HEK293T (cell line): ENCODE measurements around the gene TMEM204.
A peak's percentile ranks its signal among the peaks of the same experiment; 100 is the strongest.

Experiments used
- CTCF ChIA-PET: fragments of 350-600 bp; formaldehyde crosslinking; extraction: SDS; loops from one replicate; lab custom pipeline; 2021; ENCODE audit warnings: antibody characterized with exemption, inconsistent platforms; lab: Yijun Ruan, JAX
- POLR2A ChIA-PET: fragments of 350-600 bp; formaldehyde crosslinking; extraction: SDS; loops from one replicate; lab custom pipeline; 2020; ENCODE audit warnings: antibody characterized with exemption, inconsistent platforms; lab: Yijun Ruan, JAX
- DNase-seq: peaks from one replicate; pipeline ENCODE4 v3.0.0; 2012; ENCODE audit warnings: mixed read lengths; ENCODE audit errors: extremely low spot score
- ARNT ChIP-seq: fragments of 450-650 bp; IDR thresholded peaks from 2 replicates; pipeline ENCODE4 v1.6.1; 2017; ENCODE audit warnings: mild to moderate bottlenecking
- BHLHE40 ChIP-seq: fragments of 450-650 bp; IDR thresholded peaks from 2 replicates; pipeline ENCODE4 v1.6.1; 2016; ENCODE audit warnings: mild to moderate bottlenecking, moderate library complexity, borderline replicate concordance
- CTBP1 ChIP-seq: fragments of 450-650 bp; IDR thresholded peaks from 2 replicates; pipeline ENCODE4 v1.6.1; 2016; ENCODE audit warnings: borderline replicate concordance
- ELF4 ChIP-seq: fragments of 450-650 bp; IDR thresholded peaks from 2 replicates; pipeline ENCODE4 v1.6.1; 2017; ENCODE audit warnings: antibody characterized with exemption
- FOXA1 ChIP-seq: fragments of 450-650 bp; IDR thresholded peaks from 2 replicates; pipeline ENCODE4 v1.6.1; 2016; ENCODE audit warnings: mild to moderate bottlenecking
- FOXK2 ChIP-seq: fragments of 450-650 bp; IDR thresholded peaks from 2 replicates; pipeline ENCODE4 v1.6.1; 2016; ENCODE audit warnings: mild to moderate bottlenecking
- FOXM1 ChIP-seq: fragments of 450-650 bp; IDR thresholded peaks from 2 replicates; pipeline ENCODE4 v1.6.1; 2017; ENCODE audit warnings: mild to moderate bottlenecking, borderline replicate concordance
- HDGF ChIP-seq: fragments of 450-650 bp; IDR thresholded peaks from 2 replicates; pipeline ENCODE4 v1.6.1; 2017; ENCODE audit warnings: antibody characterized with exemption, borderline replicate concordance
- L3MBTL2 ChIP-seq: fragments of 450-650 bp; conservative IDR thresholded peaks from 2 replicates; pipeline ENCODE4 v1.6.1; 2016; ENCODE audit warnings: mild to moderate bottlenecking
- LEF1 ChIP-seq: fragments of 450-650 bp; IDR thresholded peaks from 2 replicates; pipeline ENCODE4 v1.6.1; 2017; ENCODE audit warnings: mild to moderate bottlenecking, borderline replicate concordance
- NFRKB ChIP-seq: fragments of 450-650 bp; IDR thresholded peaks from 2 replicates; pipeline ENCODE4 v1.6.1; 2016; ENCODE audit warnings: mild to moderate bottlenecking, moderate library complexity
- SP1 ChIP-seq: fragments of 450-650 bp; IDR thresholded peaks from 2 replicates; pipeline ENCODE4 v1.6.1; 2017
- SUZ12 ChIP-seq: fragments of 450-650 bp; IDR thresholded peaks from 2 replicates; pipeline ENCODE4 v1.6.1; 2016; ENCODE audit warnings: mild to moderate bottlenecking
- TARDBP ChIP-seq: fragments of 450-650 bp; IDR thresholded peaks from 2 replicates; pipeline ENCODE4 v1.6.1; 2016
- ZNF384 ChIP-seq: fragments of 450-650 bp; IDR thresholded peaks from 2 replicates; pipeline ENCODE4 v1.6.1; 2016
- TF ChIP-seq, protein P1 (sequence below): fragments of 450-650 bp; IDR thresholded peaks from 2 replicates; pipeline ENCODE4 v1.6.1; 2016

Gene TMEM204

DNA sequence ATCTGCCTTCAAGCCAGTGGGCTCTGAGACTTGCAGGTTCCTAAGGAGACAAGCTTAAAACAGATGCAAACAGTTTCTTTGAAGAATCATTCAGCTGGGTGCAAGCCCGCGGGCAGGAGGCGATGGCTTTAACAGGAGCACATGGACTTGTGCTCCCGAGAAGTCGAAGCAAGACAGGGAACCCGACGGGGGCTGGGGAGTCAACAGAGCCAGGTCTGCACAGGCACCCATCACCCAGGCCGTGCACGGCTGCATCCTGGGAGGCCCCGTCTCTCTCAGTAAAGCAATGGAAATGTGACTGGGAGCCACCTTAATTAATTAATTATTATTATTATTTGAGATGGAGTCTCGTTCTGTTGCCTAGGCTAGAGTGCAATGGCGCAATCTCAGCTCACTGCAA lies 44.4 kb upstream of the TMEM204 start:
- TF ChIP-seq SP1 (no peak), HDGF (no peak), ARNT (no peak), NFRKB (no peak), CTBP1 (no peak), L3MBTL2 (no peak), FOXM1 (no peak), ELF4 (no peak), TARDBP (no peak), SUZ12 (no peak), BHLHE40 (no peak), LEF1 (no peak)
- TF ChIP-seq, protein P1, sequence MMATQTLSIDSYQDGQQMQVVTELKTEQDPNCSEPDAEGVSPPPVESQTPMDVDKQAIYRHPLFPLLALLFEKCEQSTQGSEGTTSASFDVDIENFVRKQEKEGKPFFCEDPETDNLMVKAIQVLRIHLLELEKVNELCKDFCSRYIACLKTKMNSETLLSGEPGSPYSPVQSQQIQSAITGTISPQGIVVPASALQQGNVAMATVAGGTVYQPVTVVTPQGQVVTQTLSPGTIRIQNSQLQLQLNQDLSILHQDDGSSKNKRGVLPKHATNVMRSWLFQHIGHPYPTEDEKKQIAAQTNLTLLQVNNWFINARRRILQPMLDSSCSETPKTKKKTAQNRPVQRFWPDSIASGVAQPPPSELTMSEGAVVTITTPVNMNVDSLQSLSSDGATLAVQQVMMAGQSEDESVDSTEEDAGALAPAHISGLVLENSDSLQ = no peak
- no peak for DNase-seq
- CTCF ChIA-PET = no interaction called here
- POLR2A ChIA-PET = no interaction called here

DNA sequence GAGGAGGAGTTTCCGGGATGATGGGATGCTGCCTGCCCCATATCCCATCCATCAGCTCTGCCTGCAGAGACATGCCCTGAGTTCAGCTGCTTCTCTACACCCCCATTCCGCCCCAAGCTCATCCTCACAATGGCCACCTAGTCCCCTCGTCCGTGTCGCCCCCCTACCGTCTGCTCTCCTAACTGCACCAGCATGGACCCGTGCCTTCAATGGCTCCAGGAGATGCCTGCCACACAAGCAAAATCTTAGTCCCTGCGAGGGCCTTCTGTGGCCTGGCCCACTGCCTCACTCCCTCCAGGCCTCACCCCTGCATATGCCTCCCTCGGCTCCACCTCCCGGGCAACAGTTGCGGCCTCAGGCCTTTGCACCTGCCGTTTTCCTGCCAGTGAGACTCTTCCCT lies 42.1 kb upstream of the TMEM204 start:
- ChIA-PET CTCF (interaction anchor here (1.2 kb wide), 1 partner anchor 232 kb away, joined by 3 read pairs; no protein-coding TSS in a partner anchor), POLR2A (interaction anchor here (0.9 to 2.3 kb wide), 3 partner anchors 14 to 16 kb away, joined by 3 to 6 read pairs (median 3); no protein-coding TSS in a partner anchor)
- no peak for TF ChIP-seq SP1
- no peak for TF ChIP-seq NFRKB
- TF ChIP-seq FOXA1 = no peak
- TF ChIP-seq ARNT = no peak
- TF ChIP-seq SUZ12 = no peak
- no peak for TF ChIP-seq L3MBTL2
- TF ChIP-seq HDGF = no peak
- TF ChIP-seq BHLHE40 = no peak
- no peak for TF ChIP-seq TARDBP
- TF ChIP-seq FOXK2 = no peak
- TF ChIP-seq ZNF384 = no peak
- no peak for TF ChIP-seq CTBP1
- no peak for TF ChIP-seq ELF4
- TF ChIP-seq, protein P1 = no peak
- no peak for TF ChIP-seq LEF1
- TF ChIP-seq FOXM1 = no peak
- no peak for DNase-seq

DNA sequence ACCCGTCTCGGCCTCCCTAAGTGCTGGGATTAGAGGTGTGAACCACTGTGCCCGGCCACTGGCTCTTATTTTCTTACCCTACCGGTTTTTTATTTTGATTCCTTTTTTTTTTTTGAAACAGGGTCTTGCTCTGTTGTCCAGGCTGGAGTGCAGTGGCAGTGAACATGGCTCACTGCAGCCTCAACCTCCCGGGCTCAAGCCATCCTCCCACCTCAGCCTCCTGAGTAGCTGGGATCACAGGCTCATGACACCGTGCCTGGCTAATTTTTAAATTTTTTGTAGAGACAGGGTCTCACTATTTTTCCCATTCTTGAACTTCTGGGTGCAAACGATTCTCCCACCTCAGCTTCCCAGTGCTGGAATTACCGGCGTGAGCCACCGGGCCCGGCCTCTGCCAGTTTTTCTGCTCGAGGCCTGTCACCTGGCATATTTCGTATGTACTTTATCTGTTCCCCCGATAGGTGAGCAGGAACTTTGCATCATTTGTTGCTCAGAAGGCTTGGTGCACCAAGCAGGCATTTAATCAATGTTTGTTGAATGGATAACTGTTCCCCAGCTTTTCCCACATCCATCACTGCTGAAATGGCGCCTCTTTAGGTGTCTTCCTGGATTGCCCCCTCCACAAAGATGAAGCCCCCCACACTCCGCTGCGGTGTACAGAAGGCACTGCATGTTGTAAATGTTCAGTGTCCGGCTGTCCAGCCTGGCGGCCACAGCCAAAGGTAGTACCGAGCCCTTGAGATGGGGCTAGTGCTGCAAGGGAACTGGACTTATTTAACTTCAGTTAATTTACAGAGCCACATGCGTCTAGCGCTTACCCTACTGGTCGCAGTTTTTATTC lies 41.2 kb upstream of the TMEM204 start:
- no peak for TF ChIP-seq FOXA1
- POLR2A ChIA-PET = interaction anchor here (0.9 to 2.3 kb wide), 7 partner anchors 10 to 200 kb away, joined by 3 to 8 read pairs (median 4); partner anchors contain the start of gene UQCC4

DNA sequence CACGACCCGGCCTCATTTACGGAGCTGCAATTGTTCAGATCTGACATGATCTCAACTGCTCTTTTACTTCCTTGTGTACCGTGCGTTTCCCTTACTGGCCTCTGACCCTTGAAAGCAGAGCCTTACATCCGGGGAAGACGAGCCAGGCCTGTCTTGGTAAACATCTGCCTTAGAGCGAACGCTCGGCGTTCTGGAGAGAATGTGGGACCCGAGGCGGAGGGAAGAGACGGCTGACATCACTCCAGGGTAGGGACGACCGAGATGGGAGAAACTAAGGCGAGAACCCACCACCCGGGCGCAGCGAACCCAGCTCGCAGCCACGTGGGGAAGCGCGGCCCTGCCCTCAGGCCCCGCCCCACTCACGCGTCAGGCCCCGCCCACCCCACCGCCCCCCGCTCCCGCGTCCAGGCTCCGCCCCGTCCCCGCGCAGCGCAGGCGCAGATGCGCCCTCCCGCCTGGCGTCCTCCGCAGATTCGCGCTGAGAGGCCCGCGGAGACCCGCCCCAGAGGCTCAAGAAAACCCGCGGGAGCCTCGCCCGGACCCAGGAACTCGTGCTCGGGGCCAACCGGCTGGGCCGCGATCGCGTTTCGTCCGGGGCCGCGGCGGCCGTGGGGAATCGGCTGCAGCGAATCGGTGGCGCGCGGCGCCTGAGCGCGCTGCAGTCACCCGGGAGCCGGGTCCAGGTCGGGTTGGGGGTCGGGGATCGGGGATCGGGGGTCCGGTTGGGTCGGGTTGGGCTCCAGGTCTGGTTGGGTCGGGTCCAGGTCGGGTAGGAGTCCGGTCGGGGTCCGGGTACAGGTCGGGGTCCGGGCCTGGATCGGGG lies 40.3 kb upstream of the TMEM204 start, which contains the start of gene TELO2:
Gene TELO2 (plus strand): TSS at position 438 of the 823 bp plus-strand sequence. CDS start 922 bp downstream, outside the sequence.
- ChIA-PET CTCF (no interaction called here), POLR2A (interaction anchor here (0.6 to 2.3 kb wide), 11 partner anchors 9 to 213 kb away, joined by 3 to 8 read pairs (median 4); partner anchors contain the start of genes MAPK8IP3 and UQCC4)
- no peak for TF ChIP-seq ZNF384
- peak; percentile 89 for TF ChIP-seq L3MBTL2
- DNase-seq = peak; percentile 99

More for the DNA sequence above, 41.2 kb upstream of the TMEM204 start:
- DNase-seq = no peak
- CTCF ChIA-PET = interaction anchor here (1.2 kb wide), 1 partner anchor 231 kb away, joined by 3 read pairs; no protein-coding TSS in a partner anchor

DNA sequence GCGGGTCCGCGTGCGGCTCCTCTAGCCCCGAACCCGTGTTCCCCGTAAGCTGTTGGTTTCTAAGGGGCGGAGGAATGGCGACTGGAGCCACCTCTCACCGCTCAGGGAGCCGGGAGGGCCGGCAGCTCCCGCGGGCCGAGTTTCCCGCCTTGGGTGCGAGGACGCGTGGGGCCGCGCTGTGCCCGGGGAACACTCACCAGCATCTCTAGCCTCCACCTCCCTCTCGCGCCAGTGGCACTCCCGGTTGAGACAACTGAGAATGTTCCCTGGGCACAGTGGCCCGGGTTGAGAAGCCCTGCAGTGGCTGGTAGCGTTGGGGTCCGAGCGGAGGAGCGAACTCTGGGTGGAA lies 39.7 kb upstream of the TMEM204 start:
- ChIA-PET CTCF (no interaction called here), POLR2A (interaction anchor here (1.0 to 2.3 kb wide), 8 partner anchors 9 to 213 kb away, joined by 3 to 8 read pairs (median 4); partner anchors contain the start of gene MAPK8IP3)
- DNase-seq = peak; percentile 31
- TF ChIP-seq FOXA1 (no peak), ZNF384 (no peak), FOXK2 (no peak), SP1 (no peak), HDGF (no peak), TARDBP (no peak), ARNT (no peak), CTBP1 (no peak)

DNA sequence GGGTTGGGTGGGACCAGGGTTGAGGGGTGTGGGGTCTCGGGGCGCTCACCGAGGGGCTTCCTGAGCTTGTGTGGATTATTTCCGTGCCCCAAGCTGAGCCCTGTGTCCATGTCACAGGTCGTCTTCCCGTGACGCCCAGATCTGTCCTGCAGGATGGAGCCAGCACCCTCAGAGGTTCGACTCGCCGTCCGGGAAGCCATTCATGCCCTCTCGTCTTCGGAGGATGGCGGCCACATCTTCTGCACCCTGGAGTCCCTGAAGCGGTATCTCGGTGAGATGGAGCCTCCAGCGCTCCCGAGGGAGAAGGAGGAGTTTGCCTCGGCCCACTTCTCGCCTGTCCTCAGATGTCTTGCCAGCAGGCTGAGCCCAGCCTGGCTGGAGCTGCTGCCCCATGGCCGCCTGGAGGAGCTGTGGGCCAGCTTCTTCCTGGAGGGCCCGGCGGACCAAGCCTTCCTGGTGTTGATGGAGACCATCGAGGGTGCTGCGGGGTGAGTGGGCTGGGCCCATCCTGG lies 39.3 kb upstream of the TMEM204 start:
- POLR2A ChIA-PET = interaction anchor here (1.0 to 2.2 kb wide), 5 partner anchors 8 to 212 kb away, joined by 3 to 8 read pairs (median 4); partner anchors contain the start of gene MAPK8IP3
- DNase-seq = peak; percentile 61
- CTCF ChIA-PET = no interaction called here
- TF ChIP-seq ARNT (no peak), FOXA1 (no peak), SP1 (no peak), HDGF (no peak), ELF4 (no peak), L3MBTL2 (no peak), CTBP1 (no peak), NFRKB (no peak), BHLHE40 (no peak), FOXM1 (no peak), TARDBP (no peak), ZNF384 (no peak), FOXK2 (no peak), LEF1 (no peak), SUZ12 (no peak)
- TF ChIP-seq, protein P1 = no peak
